GM19193 (cell line): ENCODE results near the gene SVIL.

Experiments
- POLR2A ChIP-seq: IDR thresholded peaks from 4 replicates; pipeline ENCODE4 v1.6.1; 2011; ENCODE audit not compliant: insufficient read depth, insufficient read length; ENCODE audit errors: extremely low read depth

SVIL gene

DNA sequence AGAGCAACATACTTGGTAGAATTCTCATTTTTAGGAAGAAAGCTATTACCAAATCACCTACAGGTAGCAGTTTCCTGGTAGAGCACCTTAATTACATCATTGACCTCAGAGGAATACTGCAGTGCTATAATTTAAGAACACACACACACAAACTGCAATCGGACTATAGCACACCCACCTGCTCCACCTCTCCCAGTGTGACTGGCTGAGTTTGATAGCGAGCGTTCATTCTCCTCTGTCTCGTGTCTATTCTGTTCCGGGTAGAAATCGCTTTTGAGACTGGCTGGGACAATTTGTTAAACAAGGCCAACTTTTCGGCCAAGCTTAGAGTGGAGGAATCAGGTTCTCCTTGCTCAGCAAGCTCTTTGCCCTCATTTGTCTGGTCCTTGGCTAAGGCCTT is 110.5 kb downstream of the SVIL start:
- TF ChIP-seq POLR2A: no peak

DNA sequence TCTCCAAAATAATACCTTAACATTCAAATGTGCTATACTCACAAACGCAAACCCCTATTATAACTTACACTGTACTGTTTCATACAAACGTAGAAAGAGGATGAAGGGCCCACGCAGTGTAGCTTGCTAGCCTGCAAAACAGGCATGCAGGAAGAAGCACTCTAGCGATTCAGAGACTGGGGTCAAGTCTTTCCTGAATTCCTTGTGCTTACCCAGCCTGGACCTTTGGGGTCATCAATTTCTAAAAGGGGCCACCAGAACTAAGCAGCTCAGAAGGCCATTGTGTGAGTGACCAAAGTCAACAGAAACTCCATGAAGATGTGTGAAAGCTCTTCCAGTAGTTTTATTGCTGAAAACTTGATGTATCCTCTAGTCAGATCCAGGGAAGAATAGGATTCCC is 111.9 kb downstream of the SVIL start:
- no peak for TF ChIP-seq POLR2A

DNA sequence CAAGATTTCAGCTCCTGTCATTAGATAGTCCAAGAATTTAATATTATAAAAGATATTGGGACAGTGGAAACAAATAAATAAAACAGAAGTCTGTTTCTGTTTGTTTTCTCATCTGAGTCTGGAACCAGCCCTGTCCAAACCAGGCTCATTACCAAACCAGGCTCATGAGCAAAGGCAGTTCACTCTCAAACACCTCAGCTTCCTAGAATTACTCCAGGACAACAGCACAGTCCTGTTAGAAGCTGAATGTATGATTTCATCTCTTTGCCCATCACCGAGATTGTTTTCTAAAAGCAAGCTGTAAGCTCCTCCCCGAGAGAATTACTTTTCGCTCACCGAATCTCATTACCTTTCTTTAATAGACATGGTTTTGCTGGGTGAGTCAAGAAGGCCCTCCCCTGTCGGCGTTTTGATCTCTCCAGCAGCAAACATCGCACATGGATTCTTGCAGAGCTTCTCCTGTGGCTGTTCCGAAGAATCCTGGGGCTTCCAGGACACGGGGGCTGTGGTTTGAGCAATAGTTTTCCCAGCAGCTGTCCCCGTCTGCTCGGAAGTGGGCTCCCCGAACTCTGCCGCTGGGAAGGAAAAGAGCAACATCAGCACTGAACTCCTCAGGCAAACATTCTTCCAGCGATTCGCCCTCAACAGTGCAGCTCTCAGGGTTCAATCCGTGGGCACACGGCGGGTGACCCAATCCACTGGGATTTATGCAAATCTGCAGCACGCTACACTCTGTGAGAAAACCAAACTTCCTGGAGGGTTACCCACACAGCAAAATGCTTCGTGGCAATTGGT is 112.5 kb downstream of the SVIL start:
- no peak for TF ChIP-seq POLR2A

DNA sequence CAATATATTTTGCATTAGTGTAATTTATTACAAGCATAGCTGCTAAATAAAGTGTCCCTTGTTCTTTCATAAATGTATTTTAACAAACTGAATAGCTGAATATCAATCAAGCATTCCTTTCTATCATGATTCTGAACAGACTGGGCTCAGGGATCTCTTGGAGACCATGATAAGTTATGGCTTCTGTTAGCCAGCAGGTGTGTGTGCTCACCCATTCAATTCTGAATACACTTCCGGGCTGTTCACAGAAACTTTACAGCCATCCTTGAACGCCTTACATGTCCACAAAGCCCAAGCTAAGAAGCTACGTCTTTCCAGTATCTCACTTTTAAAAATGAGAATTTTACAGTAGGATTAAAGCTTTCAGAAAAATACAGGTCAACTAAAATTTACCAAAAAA is 115.1 kb downstream of the SVIL start:
- TF ChIP-seq POLR2A: no peak

DNA sequence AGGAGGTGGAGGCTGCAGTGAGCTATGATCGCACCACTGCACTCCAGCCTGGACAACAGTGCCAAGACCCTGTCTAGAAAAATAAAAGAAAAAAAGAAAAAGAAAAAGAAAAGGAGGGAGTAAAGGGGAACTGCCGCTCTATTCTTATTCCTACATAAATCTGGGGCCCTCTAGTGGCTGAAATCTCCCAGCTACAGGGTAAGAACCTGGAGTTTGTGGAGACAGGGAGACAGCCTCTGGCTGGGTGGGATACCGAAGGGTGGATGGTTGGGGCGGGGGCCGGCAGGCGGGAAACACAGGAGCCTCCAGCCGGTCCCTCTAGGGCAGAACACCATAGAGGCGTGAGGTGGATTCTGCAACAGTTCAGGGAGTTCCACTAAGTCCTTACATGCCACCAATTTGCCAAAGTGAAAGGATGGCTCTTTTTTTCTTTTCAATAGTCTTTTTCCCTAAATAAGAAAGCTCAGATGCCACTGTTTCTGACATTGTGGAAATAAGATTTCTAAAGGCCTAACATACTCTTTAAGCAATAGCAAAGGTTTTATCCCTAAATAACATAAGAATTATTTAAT is 117.3 kb downstream of the SVIL start:
- no peak for TF ChIP-seq POLR2A

DNA sequence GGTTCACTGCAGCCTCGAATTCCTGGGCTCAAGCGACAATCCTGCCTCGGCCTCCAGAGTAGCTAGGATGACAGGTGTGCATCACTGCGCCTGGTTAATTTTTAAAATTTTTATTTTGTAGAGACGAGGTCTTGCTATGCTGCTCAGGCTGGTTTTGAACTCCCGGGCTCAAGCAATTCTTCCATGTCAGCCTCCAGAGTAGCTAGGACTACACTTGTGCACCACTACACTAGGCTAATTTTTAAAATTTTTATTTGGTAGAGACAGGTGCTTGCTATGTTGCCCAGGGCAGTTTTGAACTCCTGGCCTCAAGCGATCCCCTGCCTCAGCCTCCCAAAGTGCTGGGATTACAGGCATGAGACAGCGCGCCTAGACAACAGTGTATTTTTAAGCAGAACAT is 120.5 kb downstream of the SVIL start:
- no peak for TF ChIP-seq POLR2A

DNA sequence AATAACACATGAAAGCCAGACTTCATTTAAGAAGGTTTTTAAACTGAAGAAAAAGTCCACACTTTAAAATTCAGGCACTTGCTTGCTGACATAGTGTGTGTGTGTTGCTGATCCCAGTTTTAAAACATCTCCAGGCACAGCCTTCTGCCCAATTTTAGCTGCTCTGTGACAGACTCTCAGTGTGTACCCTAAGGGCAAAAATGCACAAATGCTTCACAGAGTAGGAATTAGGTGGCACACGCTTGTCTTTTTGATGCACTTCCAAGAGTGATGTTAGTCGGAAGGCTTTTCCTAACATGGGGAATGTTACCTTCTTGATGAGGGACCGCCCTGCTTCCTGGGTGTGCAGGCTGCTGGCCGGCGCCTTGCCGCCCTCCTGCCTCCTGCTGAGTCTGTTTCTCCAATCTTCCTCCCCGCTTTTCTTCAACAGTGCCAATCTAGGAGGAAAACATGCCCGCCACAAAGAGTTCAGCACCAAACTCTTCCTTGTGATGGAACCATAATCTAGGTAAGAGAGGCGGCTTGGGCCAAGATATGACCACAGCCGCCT is 122.3 kb downstream of the SVIL start:
- no peak for TF ChIP-seq POLR2A

DNA sequence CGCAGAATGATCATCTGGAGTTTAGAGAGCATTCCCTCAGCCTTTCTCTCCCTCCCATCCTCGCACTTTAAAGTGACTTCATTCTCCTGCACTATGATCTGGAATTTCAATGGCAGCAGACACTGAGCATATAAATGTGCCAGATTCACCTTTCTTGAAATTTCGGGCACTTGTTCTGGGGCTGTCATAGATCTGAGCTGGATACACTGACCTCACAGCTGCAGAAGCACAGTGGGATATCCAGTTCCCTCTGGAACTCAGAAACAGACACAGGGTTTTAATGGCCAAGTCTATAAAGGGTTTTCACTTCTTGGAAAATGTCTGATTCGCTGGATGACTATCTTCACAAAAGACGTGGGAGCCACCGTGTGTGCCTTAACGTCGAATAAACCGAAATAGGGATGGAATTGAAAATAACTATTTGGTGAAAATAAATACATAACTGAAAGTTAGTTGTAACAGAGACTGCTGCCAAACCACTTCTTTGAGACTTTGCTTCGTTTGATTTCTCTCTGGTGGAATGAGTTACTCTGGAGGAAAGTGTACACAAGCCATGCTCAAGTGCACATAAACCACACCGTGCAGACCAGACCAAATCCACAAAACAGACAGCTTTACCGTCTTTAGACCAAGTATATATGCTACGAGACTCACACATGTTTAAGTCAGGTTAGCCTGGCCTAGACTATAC is 126.1 kb downstream of the SVIL start:
- no peak for TF ChIP-seq POLR2A

DNA sequence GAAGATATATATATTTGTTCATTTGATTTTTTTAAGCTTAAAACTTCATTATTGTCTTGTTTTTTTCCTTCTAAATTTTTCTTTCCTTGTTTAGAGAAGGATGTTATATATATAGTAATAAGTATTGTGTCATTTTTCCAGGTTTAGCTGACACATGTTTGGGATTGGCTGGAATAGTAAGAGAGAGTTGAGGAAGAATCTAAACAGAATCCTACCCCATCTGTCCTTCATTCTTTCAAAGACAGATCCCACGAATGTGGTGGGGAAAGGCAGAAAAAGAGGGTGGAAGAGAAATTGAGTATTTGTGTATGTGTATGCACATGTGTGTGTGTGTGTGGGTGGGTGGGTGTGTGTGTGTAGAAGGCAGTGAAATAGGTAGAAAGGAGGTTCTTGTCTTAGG is 132.4 kb downstream of the SVIL start:
- TF ChIP-seq POLR2A: no peak

DNA sequence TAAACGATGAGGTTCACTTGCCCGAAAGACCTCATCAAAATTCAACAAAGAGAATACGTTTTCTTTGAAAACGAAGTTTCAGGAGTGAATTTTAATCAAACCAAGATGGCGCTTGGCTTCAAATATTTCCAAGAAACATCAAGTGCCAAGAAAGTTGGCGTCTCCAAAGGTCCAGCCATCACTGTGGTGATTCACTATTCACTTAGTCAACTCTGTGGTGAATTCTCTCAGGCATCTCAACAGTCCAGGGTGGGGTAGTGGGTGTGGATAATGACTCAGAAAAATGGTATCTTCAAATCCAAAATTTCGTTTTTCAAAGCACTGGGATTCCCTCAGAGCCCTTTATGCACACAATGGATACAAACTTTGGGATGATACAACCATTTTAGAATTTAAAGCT is 133.1 kb downstream of the SVIL start:
- no peak for TF ChIP-seq POLR2A

DNA sequence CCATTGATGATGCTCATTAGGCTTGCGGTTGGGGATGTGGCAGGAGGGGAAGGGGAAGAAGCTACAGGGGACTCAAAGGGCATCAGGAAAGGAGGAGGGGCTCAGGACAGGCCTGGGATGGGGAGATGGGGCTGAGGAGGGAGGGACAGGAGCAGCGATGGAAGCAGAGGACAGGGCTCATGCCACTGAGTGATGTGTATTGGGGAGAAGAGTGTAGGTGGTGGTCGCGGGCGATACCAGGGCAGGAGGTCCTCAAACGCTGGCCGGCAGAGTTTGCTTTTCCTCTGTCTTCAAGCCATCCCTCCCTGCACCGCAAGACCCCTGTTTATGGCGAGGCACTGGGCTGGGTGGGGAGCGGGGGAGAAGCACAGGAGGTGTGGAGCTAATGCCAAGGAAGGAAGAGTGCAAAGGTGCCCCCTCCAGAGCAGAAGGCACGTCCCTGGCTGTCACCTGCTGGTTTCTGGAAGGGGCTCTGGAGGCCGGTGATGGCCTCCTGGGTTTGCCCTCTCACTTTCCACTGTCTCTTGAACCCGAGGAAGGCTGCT is 134.7 kb downstream of the SVIL start:
- TF ChIP-seq POLR2A: no peak

DNA sequence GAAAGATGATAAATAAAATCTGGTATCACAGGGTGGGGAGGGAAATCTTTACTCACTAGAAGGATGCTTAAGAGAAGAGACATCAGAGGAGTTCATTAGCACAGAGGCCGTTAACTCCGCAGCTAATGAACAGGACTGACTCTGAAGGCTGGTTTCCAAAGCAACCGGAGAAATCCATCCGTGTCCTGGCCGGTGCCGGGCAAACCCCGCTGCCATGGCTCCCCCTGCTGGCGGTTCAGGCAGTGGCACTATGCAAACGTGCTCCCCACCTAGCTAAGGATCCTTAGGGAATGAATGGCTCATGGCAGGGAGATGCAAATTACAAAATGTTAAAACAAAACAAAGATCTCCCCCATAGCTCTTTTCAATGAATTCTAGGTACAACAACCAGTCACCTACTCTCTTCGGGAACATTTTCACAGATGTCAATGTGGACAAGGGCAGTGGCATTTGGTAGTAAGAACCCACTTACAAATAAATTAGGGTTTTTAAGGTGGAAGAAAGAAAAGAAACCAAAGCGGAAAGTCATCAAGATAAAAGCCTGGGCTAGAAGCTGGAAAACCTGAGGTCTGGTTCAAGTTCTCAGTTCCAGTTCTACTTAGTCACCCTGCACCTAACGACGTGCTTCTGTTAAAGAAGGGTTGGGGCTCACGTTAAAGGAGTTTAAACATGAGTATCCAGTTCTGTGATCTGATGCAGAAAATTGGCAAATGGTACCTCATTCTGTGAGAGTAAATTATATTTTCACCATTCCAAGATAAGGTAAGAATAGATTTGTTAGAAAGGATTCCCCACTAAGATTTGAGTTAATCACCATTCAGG is 138.2 kb downstream of the SVIL start:
- TF ChIP-seq POLR2A: no peak

DNA sequence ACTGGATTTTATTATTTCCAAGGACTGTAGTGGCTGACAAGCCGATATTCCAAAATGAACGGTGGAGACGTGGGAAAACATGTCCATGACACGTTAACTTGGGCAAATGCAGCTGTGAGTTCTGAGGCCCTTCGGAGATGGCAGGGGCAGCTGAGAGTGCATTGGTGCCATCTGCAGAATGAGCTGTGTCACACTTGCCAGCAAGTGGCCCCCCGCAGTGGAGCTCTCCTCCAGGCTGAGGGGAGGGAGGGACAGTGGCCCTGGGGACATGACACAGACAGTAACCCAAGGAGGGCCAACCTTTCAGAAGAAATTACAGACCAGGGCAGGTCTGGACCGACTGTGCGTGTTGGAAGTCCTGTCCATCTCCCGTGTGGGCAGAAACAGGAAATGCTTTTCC is 139.4 kb downstream of the SVIL start:
- no peak for TF ChIP-seq POLR2A

DNA sequence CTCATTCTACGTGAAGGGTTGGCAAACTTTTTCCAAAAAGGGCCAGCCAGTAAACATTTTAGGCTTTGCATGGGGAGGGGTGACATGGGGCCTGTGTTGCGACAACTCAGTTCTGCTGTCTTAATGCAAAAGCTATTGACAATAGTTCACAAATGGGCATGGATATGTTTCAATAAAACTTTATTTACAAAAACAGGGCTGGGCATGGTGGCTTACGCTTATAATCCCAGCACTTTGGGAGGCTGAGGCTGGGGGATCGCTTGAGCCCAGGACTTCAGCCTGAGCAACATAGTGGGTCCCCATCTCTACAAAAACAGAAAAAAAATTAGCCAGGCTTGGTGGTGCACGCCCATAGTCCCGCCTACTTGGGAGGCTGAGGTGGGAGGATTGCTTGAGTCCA is 141.1 kb downstream of the SVIL start:
- TF ChIP-seq POLR2A: no peak

DNA sequence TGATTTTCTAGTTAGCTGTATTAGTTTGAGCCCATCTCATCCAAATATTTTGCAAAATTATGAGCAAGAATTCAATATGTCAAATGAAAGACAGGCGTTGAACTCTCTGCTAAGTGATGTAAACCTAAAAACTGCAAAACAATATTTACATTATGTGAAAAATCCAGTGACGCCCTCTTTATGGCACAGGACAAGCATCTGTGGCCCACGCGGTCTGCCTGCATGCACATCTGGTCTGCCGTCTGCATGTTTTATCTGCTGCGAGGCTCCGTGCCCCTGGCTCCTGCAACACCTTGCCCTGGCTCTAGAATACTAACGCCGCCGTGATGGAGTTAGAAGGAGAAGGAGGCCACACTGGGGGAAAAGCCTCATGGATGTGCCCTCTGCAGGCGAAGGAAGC is 142.0 kb downstream of the SVIL start:
- TF ChIP-seq POLR2A: no peak

DNA sequence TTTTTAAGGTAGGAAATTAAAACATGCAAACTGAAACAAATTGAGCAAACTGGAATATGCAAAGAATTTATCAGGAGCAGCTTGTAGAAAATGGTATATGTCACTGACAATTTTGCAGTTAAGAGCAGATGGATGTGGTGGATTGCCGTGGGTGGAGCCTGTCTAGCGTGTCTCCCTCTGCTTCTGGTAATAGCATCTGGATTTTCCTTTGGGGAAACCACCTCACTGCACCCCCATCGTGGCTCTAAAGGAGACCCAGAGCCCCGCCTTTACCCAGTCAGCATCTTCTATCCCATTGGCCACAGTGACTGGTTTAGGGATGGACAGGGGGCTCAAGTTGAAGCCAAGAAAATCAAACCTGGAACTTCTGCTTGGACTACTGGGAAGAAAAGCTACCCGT is 142.9 kb downstream of the SVIL start:
- TF ChIP-seq POLR2A: no peak

DNA sequence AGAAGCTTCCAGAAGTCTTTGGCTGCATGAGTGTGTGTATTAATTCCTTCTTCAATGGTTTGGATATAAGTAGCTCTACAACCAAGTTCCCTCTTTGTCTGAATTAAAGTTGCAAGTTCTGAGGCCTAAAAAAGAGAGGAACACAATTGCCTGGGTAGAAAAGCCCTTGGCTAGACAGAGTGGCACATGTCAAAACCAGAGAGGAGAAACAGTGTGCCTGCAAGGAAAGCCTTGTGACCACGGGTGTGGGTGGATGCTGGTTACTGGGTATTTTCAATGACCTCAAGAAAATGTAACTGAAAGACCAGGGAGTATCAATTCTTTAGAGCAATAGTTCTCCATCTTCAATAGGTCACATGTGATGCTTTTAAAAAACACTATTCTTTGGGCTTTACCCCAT is 148.3 kb downstream of the SVIL start:
- no peak for TF ChIP-seq POLR2A
